H1 (cell line): Measurements from ENCODE around the gene VSNL1. TPM values are rescaled to one million over a fixed set of nuclear protein-coding genes. Genes with fewer than 3 reads are reported as not detected.

Experiments
- CTCF ChIA-PET: fragments of 300-600 bp; sonication (Branson Sonifier 250); formaldehyde crosslinking; loops from one replicate; lab custom pipeline; 2021; ENCODE audit not compliant: partially characterized antibody; lab: Charles Lee
- POLR2A ChIA-PET: fragments of 300-600 bp; sonication (Branson Sonifier 250); formaldehyde crosslinking; loops from one replicate; lab custom pipeline; 2021; ENCODE audit warnings: inconsistent platforms; ENCODE audit not compliant: partially characterized antibody; lab: Charles Lee
- DNase-seq, 2 experiments: peaks; one replicate each; pipeline versions ENCODE4 v3.0.0 to v3.0.0-alpha.2; 2010 to 2022; ENCODE audit warnings: low spot score in 2 of 2, low read depth in 1 of 2, mixed read lengths in 1 of 2
- FAIRE-seq: peaks from 2 replicates; lab custom pipeline; 2011; peaks lifted over from hg19 to GRCh38; lab: Jason Lieb, UNC
- H2AFZ ChIP-seq: 2 replicates; pipeline ENCODE4 v1.8.1; 2012; ENCODE audit warnings: low read length, inconsistent platforms
- H2AK5ac ChIP-seq: 2 replicates; pipeline ENCODE4 v1.6.1; 2013; ENCODE audit warnings: low read depth, low read length
- H2BK120ac ChIP-seq: replicated peaks from 2 replicates; pipeline ENCODE3; 2013; ENCODE audit warnings: low read depth, low read length, inconsistent platforms
- H2BK12ac ChIP-seq: 2 replicates; pipeline ENCODE4 v1.6.1; 2013; ENCODE audit warnings: low read depth, low read length
- H2BK15ac ChIP-seq: 2 replicates; pipeline ENCODE4 v1.6.1; 2013; ENCODE audit warnings: low read length
- H2BK20ac ChIP-seq: 2 replicates; pipeline ENCODE4 v1.6.1; 2013; ENCODE audit warnings: low read length
- H2BK5ac ChIP-seq: 2 replicates; pipeline ENCODE4 v1.6.1; 2013; ENCODE audit warnings: low read depth, low read length
- H3K14ac ChIP-seq: 2 replicates; pipeline ENCODE4 v1.6.1; 2013; ENCODE audit warnings: inconsistent platforms; ENCODE audit not compliant: insufficient read length
- H3K18ac ChIP-seq: 2 replicates; pipeline ENCODE4 v1.6.1; 2013; ENCODE audit warnings: low read length; ENCODE audit errors: extremely low read depth
- H3K23ac ChIP-seq: 2 replicates; pipeline ENCODE4 v1.6.1; 2013; ENCODE audit warnings: inconsistent platforms; ENCODE audit not compliant: insufficient read length
- H3K23me2 ChIP-seq: 2 replicates; pipeline ENCODE4 v1.6.1; 2013; ENCODE audit warnings: low read depth, low read length
- H3K27ac ChIP-seq: 2 replicates; pipeline ENCODE4 v1.6.1; 2011; ENCODE audit warnings: low read depth, low read length, inconsistent platforms
- H3K27me3 ChIP-seq, 4 experiments: replicated peaks in 1 of 4; 1 replicate in 1 of 4; 2 replicates in 3 of 4; pipeline versions ENCODE4 v1.6.1 to v1.8.1; 2011 to 2013; ENCODE audit warnings: low read length in 3 of 4, mild to moderate bottlenecking in 3 of 4, inconsistent platforms in 2 of 4, mixed read lengths in 2 of 4, moderate library complexity in 1 of 4; ENCODE audit not compliant: control insufficient read depth in 3 of 4, insufficient read depth in 3 of 4; ENCODE audit errors: extremely low read depth in 1 of 4
- H3K36me3 ChIP-seq, 4 experiments: 2 replicates each; pipeline versions ENCODE4 v1.6.1 to v1.8.1; 2011 to 2013; ENCODE audit warnings: mild to moderate bottlenecking in 4 of 4, low read length in 3 of 4, moderate library complexity in 2 of 4, control low read depth in 1 of 4, inconsistent platforms in 1 of 4; ENCODE audit not compliant: insufficient read depth in 4 of 4, control insufficient read depth in 2 of 4
- H3K4ac ChIP-seq: replicated peaks from 2 replicates; pipeline ENCODE3; 2013; ENCODE audit warnings: low read length, low read depth, mixed read lengths, inconsistent platforms; ENCODE audit not compliant: insufficient read length
- H3K4me1 ChIP-seq, 4 experiments: replicated peaks in 1 of 4; 1 replicate in 1 of 4; 2 replicates in 3 of 4; pipeline versions ENCODE4 v1.6.1 to v1.8.1; 2011 to 2013; ENCODE audit warnings: low read length in 3 of 4, inconsistent platforms in 2 of 4, mixed read lengths in 1 of 4; ENCODE audit not compliant: insufficient read depth in 4 of 4, control insufficient read depth in 3 of 4
- H3K4me2 ChIP-seq, 2 experiments: 2 replicates each; pipeline versions ENCODE4 v1.6.1 to v1.8.1; 2011 to 2013; ENCODE audit warnings: low read depth in 2 of 2, low read length in 2 of 2, control low read depth in 1 of 2, inconsistent platforms in 1 of 2, mild to moderate bottlenecking in 1 of 2; ENCODE audit not compliant: insufficient read depth in 1 of 2
- H3K4me3 ChIP-seq, 4 experiments: fragments of 200-600, 300-600 bp in 1 of 4; sonication (generic), shearing (Covaris generic), sonication (Bioruptor Twin) in 1 of 4; 2 replicates each; pipeline versions ENCODE4 v1.5.1 to v1.8.1; 2011 to 2016; ENCODE audit warnings: low read length in 4 of 4, low read depth in 3 of 4, control low read depth in 2 of 4, inconsistent platforms in 2 of 4, mild to moderate bottlenecking in 2 of 4, mixed read lengths in 1 of 4, moderate library complexity in 1 of 4; ENCODE audit not compliant: insufficient read depth in 2 of 4; ENCODE audit errors: extremely low read depth in 1 of 4
- H3K56ac ChIP-seq: replicated peaks from 2 replicates; pipeline ENCODE3; 2013; ENCODE audit warnings: low read depth, mild to moderate bottlenecking, mixed read lengths, low read length, inconsistent platforms; ENCODE audit not compliant: insufficient read length
- H3K79me1 ChIP-seq: 2 replicates; pipeline ENCODE4 v1.6.1; 2013; ENCODE audit warnings: low read depth, low read length, control low read depth
- H3K79me2 ChIP-seq, 2 experiments: 2 replicates each; pipeline versions ENCODE4 v1.6.1 to v1.8.1; 2012 to 2013; ENCODE audit warnings: low read length in 2 of 2, mild to moderate bottlenecking in 2 of 2, inconsistent platforms in 1 of 2; ENCODE audit not compliant: insufficient read depth in 2 of 2, control insufficient read depth in 1 of 2
- H3K9ac ChIP-seq, 4 experiments: replicated peaks in 1 of 4; 1 replicate in 1 of 4; 2 replicates in 3 of 4; pipeline versions ENCODE4 v1.6.1 to v1.8.1; 2011 to 2013; ENCODE audit warnings: low read depth in 3 of 4, low read length in 3 of 4, control low read depth in 2 of 4, mild to moderate bottlenecking in 2 of 4, moderate library complexity in 2 of 4, inconsistent platforms in 1 of 4; ENCODE audit errors: extremely low read depth in 1 of 4
- H3K9me3 ChIP-seq, 2 experiments: 2 replicates each; pipeline versions ENCODE4 v1.6.1 to v1.8.1; 2012 to 2013; ENCODE audit warnings: mild to moderate bottlenecking in 2 of 2, moderate library complexity in 2 of 2, control low read depth in 1 of 2, inconsistent platforms in 1 of 2, low read depth in 1 of 2, low read length in 1 of 2, mixed read lengths in 1 of 2; ENCODE audit not compliant: insufficient read depth in 2 of 2
- H4K20me1 ChIP-seq, 2 experiments: replicated peaks in 1 of 2; 2 replicates each; pipeline versions ENCODE3 to v1.8.1; 2011 to 2013; ENCODE audit warnings: inconsistent platforms in 2 of 2, low read length in 2 of 2, mild to moderate bottlenecking in 1 of 2; ENCODE audit not compliant: insufficient read depth in 2 of 2, control insufficient read depth in 1 of 2
- H4K5ac ChIP-seq: 2 replicates; pipeline ENCODE4 v1.6.1; 2013; ENCODE audit warnings: low read length, low read depth, mixed read lengths, inconsistent platforms; ENCODE audit not compliant: insufficient read length
- H4K8ac ChIP-seq: 2 replicates; pipeline ENCODE4 v1.8.0; 2013; ENCODE audit warnings: mild to moderate bottlenecking, moderate library complexity, low read length, inconsistent platforms; ENCODE audit not compliant: insufficient read depth; ENCODE audit errors: extremely low read depth
- H4K91ac ChIP-seq: replicated peaks from 2 replicates; pipeline ENCODE3; 2013; ENCODE audit warnings: low read length, mixed read lengths, inconsistent platforms; ENCODE audit not compliant: insufficient read length
- SP4 ChIP-seq: IDR thresholded peaks from 2 replicates; pipeline ENCODE4 v1.6.1; 2012; ENCODE audit warnings: low read length, inconsistent platforms
- TCF12 ChIP-seq: IDR thresholded peaks from 2 replicates; pipeline ENCODE4 v1.6.1; 2011; ENCODE audit warnings: low read depth, mild to moderate bottlenecking, low read length
- WGBS, 2 experiments: shearing (Covaris generic) in 1 of 2; methylation state at CpG; one replicate each; pipeline versions ENCODE4 v1.1.6 to v1.1.7; 2013 to 2015; ENCODE audit warnings: low lambda C conversion rate in 2 of 2, mixed read lengths in 2 of 2, inconsistent platforms in 1 of 2, low coverage in 1 of 2, missing lambda C conversion rate in 1 of 2; ENCODE audit not compliant: insufficient replicate concordance in 2 of 2, insufficient coverage in 1 of 2, insufficient read length in 1 of 2; ENCODE audit errors: extremely low coverage in 1 of 2, missing lambda C conversion rate in 1 of 2; 5-methylcytosine and 5-hydroxymethylcytosine counted together
- polyA plus RNA-seq, 7 experiments: library from polyadenylated mRNA; depleted of rRNA in 3 of 7; stranded (reverse) in 5 of 7; unstranded in 2 of 7; fragments of >200 nt in 5 of 7; fragments of 200-250 nt in 2 of 7; gene quantifications; 1 replicate in 5 of 7; 2 replicates in 1 of 7; 4 replicates in 1 of 7; pipeline versions ENCODE4 v1.2.1 to v1.2.3, GENCODE V29; 2011 to 2013; ENCODE audit warnings: missing spikeins in 2 of 7, mixed read lengths in 2 of 7
- total RNA-seq: library from RNA; stranded (reverse); fragmentation: NEBNext Ultra II Directional; extraction: Animal tissue kit (Norgen Biotek cat#: 25700); gene quantifications from 2 replicates; pipeline ENCODE4 v1.2.1, GENCODE V29; 2021

The VSNL1 gene
- total and polyA plus RNA-seq, 2 of the 8 experiments (the other 6 are each of a cell fraction or from before 2014, with no cell fraction given), result 49.4 to 108 TPM

- no peaks in the 10 kb centered on the region for H3K27me3 ChIP-seq
- H3K27ac ChIP-seq, result no peak overlapping the region
- TF ChIP-seq SP4 (no peak), TCF12 (no peak)
- TF ChIP-seq, all 59 proteins: peak for 0
- Histone ChIP-seq H3K79me2 (no peaks in the 10 kb centered on the region), H4K20me1 (peaks cover 0 to 2% of the 10 kb centered on the region in 2 experiments), H2BK5ac (no peak overlapping the region), H3K9ac (no peak overlapping the region), H3K9me3 (no peaks in the 10 kb centered on the region), H2BK120ac (no peak overlapping the region), H3K4ac (no peak overlapping the region), H3K56ac (no peak overlapping the region), H2BK20ac (no peak overlapping the region), H2BK15ac (no peak overlapping the region), H3K4me1 (no peaks in the 10 kb centered on the region), H2BK12ac (no peak overlapping the region), H4K5ac (no peak overlapping the region), H3K36me3 (peaks cover 0 to 61% (median 18%) of the 10 kb centered on the region in 4 experiments; a peak in 7 of 8 replicates), H3K18ac (no peak overlapping the region), H4K91ac (no peak overlapping the region), H4K8ac (no peak overlapping the region), H3K4me2 (no peak overlapping the region), H2AFZ (no peak overlapping the region), H3K14ac (no peak overlapping the region), H3K23ac (no peak overlapping the region), H2AK5ac (no peak overlapping the region), H3K4me3 (no peak overlapping the region), H3K79me1 (no peaks in the 10 kb centered on the region), H3K23me2 (no peaks in the 10 kb centered on the region)
- POLR2A ChIA-PET, result interaction anchor here (1.8 kb wide), 1 partner anchor 11 kb away, joined by 4 read pairs; no protein-coding TSS in a partner anchor
- CTCF ChIA-PET, result interaction anchor here (0.9 to 2.4 kb wide), 4 partner anchors 9 to 67 kb away, joined by 3 to 12 read pairs (median 4); no protein-coding TSS in a partner anchor
- 89% methylated on average over 6 of the region's 6 CpGs; no CpG with 5 or more reads in 1 of the 2 experiments for WGBS, 2 experiments
- no peak for DNase-seq
- no peak for FAIRE-seq
Measured at GRCh38 chr2:17682098-17682857, 141.8 kb downstream of the VSNL1 start.
